Mammary epithelial cell (primary cell): ENCODE data around the gene FOLR2.

Experiments
- EZH2 ChIP-seq: IDR thresholded peaks from 2 replicates; pipeline ENCODE4 v1.6.1; 2012; ENCODE audit warnings: low read length, inconsistent platforms, borderline replicate concordance
- TF ChIP-seq, protein P1 (sequence below), 2 donors: IDR thresholded peaks in 1 of 2; conservative IDR thresholded peaks in 1 of 2; 2 replicates each; pipeline ENCODE4 v1.5.1; 2011 to 2012; ENCODE audit warnings: inconsistent platforms in 2 of 2, low read length in 2 of 2, mild to moderate bottlenecking in 2 of 2, control low read depth in 1 of 2, low read depth in 1 of 2; ENCODE audit not compliant: insufficient read depth in 1 of 2; ENCODE audit errors: extremely low read depth in 1 of 2

DNA sequence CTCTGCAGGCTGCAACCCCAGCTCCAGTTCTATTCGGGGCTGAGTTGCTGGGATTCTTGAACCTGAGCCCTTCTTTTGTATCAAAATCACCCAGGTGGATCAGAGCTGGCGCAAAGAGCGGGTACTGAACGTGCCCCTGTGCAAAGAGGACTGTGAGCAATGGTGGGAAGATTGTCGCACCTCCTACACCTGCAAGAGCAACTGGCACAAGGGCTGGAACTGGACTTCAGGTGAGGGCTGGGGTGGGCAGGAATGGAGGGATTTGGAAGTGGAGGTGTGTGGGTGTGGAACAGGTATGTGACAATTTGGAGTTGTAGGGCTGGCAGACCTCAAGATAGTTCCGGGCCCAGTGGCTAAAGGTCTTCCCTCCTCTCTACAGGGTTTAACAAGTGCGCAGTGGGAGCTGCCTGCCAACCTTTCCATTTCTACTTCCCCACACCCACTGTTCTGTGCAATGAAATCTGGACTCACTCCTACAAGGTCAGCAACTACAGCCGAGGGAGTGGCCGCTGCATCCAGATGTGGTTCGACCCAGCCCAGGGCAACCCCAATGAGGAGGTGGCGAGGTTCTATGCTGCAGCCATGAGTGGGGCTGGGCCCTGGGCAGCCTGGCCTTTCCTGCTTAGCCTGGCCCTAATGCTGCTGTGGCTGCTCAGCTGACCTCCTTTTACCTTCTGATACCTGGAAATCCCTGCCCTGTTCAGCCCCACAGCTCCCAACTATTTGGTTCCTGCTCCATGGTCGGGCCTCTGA, 20.9 kb upstream of the FOLR2 start:
- no peak for TF ChIP-seq EZH2
- TF ChIP-seq, protein P1, sequence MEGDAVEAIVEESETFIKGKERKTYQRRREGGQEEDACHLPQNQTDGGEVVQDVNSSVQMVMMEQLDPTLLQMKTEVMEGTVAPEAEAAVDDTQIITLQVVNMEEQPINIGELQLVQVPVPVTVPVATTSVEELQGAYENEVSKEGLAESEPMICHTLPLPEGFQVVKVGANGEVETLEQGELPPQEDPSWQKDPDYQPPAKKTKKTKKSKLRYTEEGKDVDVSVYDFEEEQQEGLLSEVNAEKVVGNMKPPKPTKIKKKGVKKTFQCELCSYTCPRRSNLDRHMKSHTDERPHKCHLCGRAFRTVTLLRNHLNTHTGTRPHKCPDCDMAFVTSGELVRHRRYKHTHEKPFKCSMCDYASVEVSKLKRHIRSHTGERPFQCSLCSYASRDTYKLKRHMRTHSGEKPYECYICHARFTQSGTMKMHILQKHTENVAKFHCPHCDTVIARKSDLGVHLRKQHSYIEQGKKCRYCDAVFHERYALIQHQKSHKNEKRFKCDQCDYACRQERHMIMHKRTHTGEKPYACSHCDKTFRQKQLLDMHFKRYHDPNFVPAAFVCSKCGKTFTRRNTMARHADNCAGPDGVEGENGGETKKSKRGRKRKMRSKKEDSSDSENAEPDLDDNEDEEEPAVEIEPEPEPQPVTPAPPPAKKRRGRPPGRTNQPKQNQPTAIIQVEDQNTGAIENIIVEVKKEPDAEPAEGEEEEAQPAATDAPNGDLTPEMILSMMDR (conservative IDR thresholded peaks at IDR 0.05 in 1 of 2, IDR thresholded peaks at IDR 0.05 in 1 of 2; ENCODE audit: extremely low read depth in 1 of 2, insufficient read depth in 1 of 2, low read depth in 1 of 2, low read length in 2 of 2) = no peak
